Smooth muscle cell (in vitro differentiated cells): ENCODE data around the gene OSER1. TPM values are rescaled to one million over a fixed set of nuclear protein-coding genes. Genes with fewer than 3 reads are reported as not detected.

Source experiments
- DNase-seq: peaks from one replicate; lab custom pipeline; 2025; ENCODE audit not compliant: unreplicated experiment; lab: John Stamatoyannopoulos, UW
- H2AFZ ChIP-seq: fragments of 200-600 bp; sonication (generic); 2 replicates; pipeline ENCODE4 v1.6.0; 2016; ENCODE audit warnings: antibody characterized with exemption, low read depth, mild to moderate bottlenecking
- H3F3A ChIP-seq: fragments of 200-600 bp; sonication (generic); 2 replicates; pipeline ENCODE4 v1.6.0; 2017; ENCODE audit warnings: antibody characterized with exemption, low read depth
- H3K27ac ChIP-seq: fragments of 200-600 bp; sonication (generic); 2 replicates; pipeline ENCODE4 v1.5.1; 2016; ENCODE audit warnings: low read depth, mild to moderate bottlenecking
- H3K27me3 ChIP-seq: fragments of 200-600 bp; sonication (generic); 2 replicates; pipeline ENCODE4 v1.6.1; 2016; ENCODE audit warnings: low read depth, mild to moderate bottlenecking
- H3K36me3 ChIP-seq: fragments of 200-600 bp; sonication (generic); 2 replicates; pipeline ENCODE4 v1.5.1; 2016; ENCODE audit warnings: low read depth
- H3K4me1 ChIP-seq: fragments of 200-600 bp; sonication (generic); 2 replicates; pipeline ENCODE4 v1.5.1; 2016; ENCODE audit warnings: low read depth
- H3K4me2 ChIP-seq: fragments of 200-600 bp; sonication (generic); 2 replicates; pipeline ENCODE4 v1.6.0; 2016; ENCODE audit warnings: mild to moderate bottlenecking
- H3K4me3 ChIP-seq: fragments of 200-600 bp; sonication (generic); 2 replicates; pipeline ENCODE4 v1.5.1; 2016; ENCODE audit warnings: mild to moderate bottlenecking
- H3K79me2 ChIP-seq: fragments of 200-600 bp; sonication (generic); 2 replicates; pipeline ENCODE4 v1.6.0; 2016; ENCODE audit warnings: low read depth, mild to moderate bottlenecking
- H3K9ac ChIP-seq: fragments of 200-600 bp; sonication (generic); 2 replicates; pipeline ENCODE4 v1.6.0; 2016; ENCODE audit warnings: low read depth
- H3K9me3 ChIP-seq: fragments of 200-600 bp; sonication (generic); replicated peaks from 2 replicates; pipeline ENCODE4 v1.5.1; 2016; ENCODE audit warnings: low read depth
- H4K20me1 ChIP-seq: fragments of 200-600 bp; sonication (generic); 2 replicates; pipeline ENCODE4 v1.6.0; 2016; ENCODE audit warnings: low read depth
- WGBS: methylation state at CpG from one replicate; pipeline ENCODE4 v1.1.7; 2016; ENCODE audit warnings: low lambda C conversion rate; 5-methylcytosine and 5-hydroxymethylcytosine counted together
- polyA plus RNA-seq: library from polyadenylated mRNA; unstranded; fragments of >200 nt; fragmentation: Nextera tagmentation; extraction: Ambion mirVana; gene quantifications from 2 replicates; pipeline ENCODE4 v1.2.1, GENCODE V29; 2016
- total RNA-seq: library from RNA; depleted of rRNA; stranded (reverse); fragments of >200 nt; gene quantifications from 2 replicates; pipeline ENCODE4 v1.2.3, GENCODE V29; 2014
- TF ChIP-seq, protein P1 (sequence below): fragments of 200-600 bp; sonication (generic); IDR thresholded peaks from 2 replicates; pipeline ENCODE4 v1.5.1; 2017; ENCODE audit warnings: borderline replicate concordance, mild to moderate bottlenecking, antibody characterized with exemption; ENCODE audit not compliant: insufficient read depth, poor library complexity, severe bottlenecking

OSER1 gene
- total and polyA plus RNA-seq, 2 experiments from 2014 or later: 33.1 to 42.3 TPM

GRCh38 chr20:44211177-44212039 is 837 bp upstream of the OSER1 start:
- H3K79me2 ChIP-seq: peaks cover 38% of the 10 kb centered on the region

DNA sequence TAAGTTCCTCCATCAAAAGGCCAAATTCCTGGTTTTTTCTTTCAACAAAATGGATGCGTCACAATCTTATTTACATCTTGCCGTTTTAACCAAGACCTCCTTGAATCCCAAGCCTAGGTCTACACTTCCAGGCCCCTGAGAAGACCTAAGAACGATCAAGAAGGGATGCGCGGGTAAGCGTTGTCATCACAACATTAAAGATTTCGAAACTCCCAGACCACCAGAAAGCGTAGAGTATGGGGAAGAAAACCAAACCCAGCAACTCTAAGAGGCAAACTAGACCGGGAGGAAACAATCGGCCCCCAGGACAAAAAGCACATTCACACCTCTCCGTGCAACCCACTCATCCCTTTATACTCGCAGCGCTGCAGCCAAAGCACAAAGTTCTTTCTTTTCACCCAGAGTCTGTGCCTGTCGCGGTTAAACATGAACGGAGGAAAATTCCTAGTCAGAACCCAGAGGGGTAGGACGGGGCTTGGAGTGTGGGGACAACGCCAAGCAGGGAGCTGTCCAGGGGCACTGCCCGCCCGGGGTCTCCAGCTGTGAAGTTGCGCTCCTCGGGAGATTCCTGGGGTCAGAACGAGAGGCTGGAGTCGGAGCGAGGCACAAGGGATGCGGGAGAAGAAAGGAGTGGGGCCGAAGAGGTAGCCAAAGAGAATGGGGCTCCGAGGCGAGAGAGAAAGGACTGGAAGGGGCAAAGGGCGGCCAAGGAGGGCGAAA is 725 bp downstream of the OSER1 start:
- WGBS: 1% methylated on average over 30 of the region's 31 CpGs
- no peaks in the 10 kb centered on the region for H3K36me3 ChIP-seq
- peak overlapping the region; percentile 93 for H3K9ac ChIP-seq
- peak overlapping the region; percentile 75 for H3K4me3 ChIP-seq
- H3K79me2 ChIP-seq: peaks cover 52% of the 10 kb centered on the region
- no peak for DNase-seq
- peaks cover 36% of the 10 kb centered on the region for H4K20me1 ChIP-seq
- H2AFZ ChIP-seq: no peak overlapping the region
- H3K4me2 ChIP-seq: peak overlapping the region; percentile 86
- no peaks in the 10 kb centered on the region for H3K9me3 ChIP-seq
- TF ChIP-seq, protein P1, sequence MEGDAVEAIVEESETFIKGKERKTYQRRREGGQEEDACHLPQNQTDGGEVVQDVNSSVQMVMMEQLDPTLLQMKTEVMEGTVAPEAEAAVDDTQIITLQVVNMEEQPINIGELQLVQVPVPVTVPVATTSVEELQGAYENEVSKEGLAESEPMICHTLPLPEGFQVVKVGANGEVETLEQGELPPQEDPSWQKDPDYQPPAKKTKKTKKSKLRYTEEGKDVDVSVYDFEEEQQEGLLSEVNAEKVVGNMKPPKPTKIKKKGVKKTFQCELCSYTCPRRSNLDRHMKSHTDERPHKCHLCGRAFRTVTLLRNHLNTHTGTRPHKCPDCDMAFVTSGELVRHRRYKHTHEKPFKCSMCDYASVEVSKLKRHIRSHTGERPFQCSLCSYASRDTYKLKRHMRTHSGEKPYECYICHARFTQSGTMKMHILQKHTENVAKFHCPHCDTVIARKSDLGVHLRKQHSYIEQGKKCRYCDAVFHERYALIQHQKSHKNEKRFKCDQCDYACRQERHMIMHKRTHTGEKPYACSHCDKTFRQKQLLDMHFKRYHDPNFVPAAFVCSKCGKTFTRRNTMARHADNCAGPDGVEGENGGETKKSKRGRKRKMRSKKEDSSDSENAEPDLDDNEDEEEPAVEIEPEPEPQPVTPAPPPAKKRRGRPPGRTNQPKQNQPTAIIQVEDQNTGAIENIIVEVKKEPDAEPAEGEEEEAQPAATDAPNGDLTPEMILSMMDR: no peak
- H3K27me3 ChIP-seq: no peaks in the 10 kb centered on the region
- H3K4me1 ChIP-seq: peaks cover 23% of the 10 kb centered on the region
- H3F3A ChIP-seq: peaks cover 5% of the 10 kb centered on the region
- H3K27ac ChIP-seq: peak overlapping the region; percentile 93

More at GRCh38 chr20:44211177-44212039, 837 bp upstream of the OSER1 start:
- no peak for DNase-seq
- H3K4me1 ChIP-seq: peaks cover 23% of the 10 kb centered on the region
- H3K9me3 ChIP-seq: no peaks in the 10 kb centered on the region
- H3K36me3 ChIP-seq: no peaks in the 10 kb centered on the region
- H3F3A ChIP-seq: peaks cover 5% of the 10 kb centered on the region
- H3K27ac ChIP-seq: peak overlapping the region; percentile 93
- no peaks in the 10 kb centered on the region for H3K27me3 ChIP-seq
- peak overlapping the region; percentile 85 for H3K9ac ChIP-seq
- peak overlapping the region; percentile 75 for H3K4me3 ChIP-seq
- peak overlapping the region; percentile 94 for H3K4me2 ChIP-seq
- 17% methylated on average over 24 of the region's 24 CpGs for WGBS
- H4K20me1 ChIP-seq: peaks cover 36% of the 10 kb centered on the region
- peak overlapping the region; percentile 92 for H2AFZ ChIP-seq
- TF ChIP-seq, protein P1: no peak

DNA sequence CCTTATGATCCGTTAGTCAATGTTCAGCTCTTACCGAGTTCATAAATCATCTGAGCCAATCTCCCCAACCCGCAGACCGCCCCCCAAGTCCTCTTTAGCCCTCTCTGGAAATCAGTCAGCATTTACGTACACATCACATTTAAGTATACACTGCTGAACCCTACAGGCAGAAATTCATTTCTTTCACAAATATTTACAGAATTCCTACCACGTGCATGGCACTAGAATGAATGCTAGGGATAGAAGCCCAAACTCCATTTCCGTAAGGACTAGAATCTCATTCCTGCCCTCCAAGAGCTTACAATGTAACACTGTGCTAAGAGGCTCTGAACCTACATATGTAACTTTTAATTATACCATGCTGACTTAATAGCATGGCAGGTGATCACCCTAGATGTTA is 1.8 kb downstream of the OSER1 start:
- TF ChIP-seq, protein P1: no peak
- Histone ChIP-seq H2AFZ (no peak overlapping the region), H3K27me3 (no peaks in the 10 kb centered on the region), H3K9me3 (no peaks in the 10 kb centered on the region), H3K36me3 (no peaks in the 10 kb centered on the region), H3K9ac (no peak overlapping the region), H3K4me2 (peak overlapping the region; percentile 86), H3K27ac (peak overlapping the region; percentile 93), H3K4me1 (peaks cover 31% of the 10 kb centered on the region), H3K79me2 (peaks cover 55% of the 10 kb centered on the region), H3K4me3 (peak overlapping the region; percentile 75), H4K20me1 (peaks cover 38% of the 10 kb centered on the region), H3F3A (peaks cover 5% of the 10 kb centered on the region)
- WGBS: 60% methylated on average over 7 of the region's 7 CpGs
- no peak for DNase-seq
